Uterus (tissue), 4 donors: ENCODE data around the gene SOCS2. TPM values are rescaled to one million over a fixed set of nuclear protein-coding genes. Genes with fewer than 3 reads are reported as not detected.

ENCODE experiments used
- DNase-seq, 2 donors: peaks; one replicate each; pipeline ENCODE4 v3.0.0-alpha.2; 2019 to 2020
- H3K27ac ChIP-seq, 2 donors: fragments of 200-600 bp; sonication (generic); 1 replicate in 1 of 2; 2 replicates in 1 of 2; pipeline ENCODE4 v1.5.1; 2016 to 2018
- H3K27me3 ChIP-seq, 2 donors: fragments of 200-600 bp; sonication (generic); one replicate each; pipeline ENCODE4 v1.5.1; 2018 to 2019; ENCODE audit warnings: control low read depth in 1 of 2
- H3K36me3 ChIP-seq, 2 donors: fragments of 200-600 bp; sonication (generic); one replicate each; pipeline ENCODE4 v1.5.1; 2019; ENCODE audit warnings: control low read depth in 1 of 2
- H3K4me1 ChIP-seq, 2 donors: fragments of 200-600 bp; sonication (generic); one replicate each; pipeline ENCODE4 v1.5.1; 2018 to 2019; ENCODE audit warnings: control low read depth in 1 of 2
- H3K4me3 ChIP-seq, 2 donors: fragments of 200-600 bp; sonication (generic); 1 replicate in 1 of 2; 2 replicates in 1 of 2; pipeline ENCODE4 v1.5.1; 2018 to 2019; ENCODE audit warnings: mild to moderate bottlenecking in 1 of 2
- H3K9me3 ChIP-seq, 2 donors: fragments of 200-600 bp; sonication (generic); one replicate each; pipeline ENCODE4 v1.5.1; 2019; ENCODE audit warnings: control low read depth in 1 of 2
- CTCF ChIP-seq, 4 experiments: fragments of 200-600 bp in 2 of 4; fragments of 450-650 bp in 2 of 4; sonication (generic) in 2 of 4; IDR thresholded peaks; one replicate each; pipeline ENCODE4 v1.5.1; 2016 to 2019; ENCODE audit warnings: antibody characterized with exemption in 4 of 4, mild to moderate bottlenecking in 2 of 4, moderate library complexity in 1 of 4
- POLR2A ChIP-seq, 2 donors: fragments of 450-650 bp; IDR thresholded peaks; one replicate each; pipeline ENCODE4 v1.6.1; 2016; ENCODE audit warnings: antibody characterized with exemption in 2 of 2, mild to moderate bottlenecking in 1 of 2, moderate library complexity in 1 of 2
- intact Hi-C: fragments of 100-400 bp; cut with DNase I; formaldehyde crosslinking; loops from one replicate; pipeline ENCODE4 v1.15.1; 2023; ENCODE audit warnings: low total_unique reads
- total RNA-seq, 4 donors: library from RNA; depleted of rRNA in 3 of 4; stranded (reverse); fragments of >200 nt in 3 of 4; gene quantifications; one replicate each; pipeline versions ENCODE4 v1.1.0 to v1.2.4, GENCODE V29; 2014 to 2023
- donor health status: DM: yes; HTN: yes; CAD: no.

Gene SOCS2
- total RNA-seq, 4 donors from 2014 or later = 55.0 to 345 (median 112) TPM

DNA sequence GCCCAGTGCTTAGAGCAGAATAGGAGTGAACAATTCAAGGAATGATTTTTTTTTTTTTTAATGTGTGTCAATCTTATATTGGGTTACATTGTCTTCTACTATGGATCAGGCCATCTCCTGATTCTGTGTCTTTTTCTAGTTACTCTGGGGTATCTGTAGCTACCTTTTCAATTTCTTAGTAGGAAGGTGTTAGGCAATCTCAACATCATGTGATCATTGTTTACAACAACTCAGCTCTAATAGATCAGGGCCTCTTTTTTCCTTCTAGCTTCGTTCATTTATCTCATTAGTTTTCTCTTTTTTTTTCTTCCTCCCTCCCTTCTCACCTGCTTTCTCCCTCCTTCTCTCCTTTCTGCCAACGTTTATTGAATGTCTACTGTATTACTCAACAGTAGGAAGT is 8.9 kb downstream of the SOCS2 start:
- no peak for TF ChIP-seq CTCF (IDR thresholded peaks at IDR 0.05)
- no peak for TF ChIP-seq POLR2A (IDR thresholded peaks at IDR 0.05)
- intact Hi-C loops = no loop called here
- no peaks in the 10 kb centered on the region for H3K9me3 ChIP-seq
- no peak for DNase-seq
- no peaks in the 10 kb centered on the region for H3K36me3 ChIP-seq
- peaks cover 0 to 7% of the 10 kb centered on the region in 2 donors for H3K4me1 ChIP-seq
- H3K4me3 ChIP-seq = no peak overlapping the region
- no peaks in the 10 kb centered on the region for H3K27me3 ChIP-seq
- H3K27ac ChIP-seq = peak overlapping the region; percentile 98 to 100

GRCh38 chr12:93582351-93582750 is 9.9 kb downstream of the SOCS2 start:
- Histone ChIP-seq H3K9me3 (no peaks in the 10 kb centered on the region), H3K4me3 (no peak overlapping the region), H3K36me3 (no peaks in the 10 kb centered on the region), H3K4me1 (peaks cover 0 to 7% of the 10 kb centered on the region in 2 donors), H3K27me3 (no peaks in the 10 kb centered on the region), H3K27ac (peak overlapping the region; percentile 98 to 100)
- no peak for DNase-seq
- intact Hi-C loops = no loop called here
- TF ChIP-seq CTCF (IDR thresholded peaks at IDR 0.05) (no peak), POLR2A (IDR thresholded peaks at IDR 0.05) (no peak)

GRCh38 chr12:93583627-93584392 is 11.3 kb downstream of the SOCS2 start:
- H3K4me3 ChIP-seq = no peak overlapping the region
- H3K9me3 ChIP-seq = no peaks in the 10 kb centered on the region
- no peaks in the 10 kb centered on the region for H3K36me3 ChIP-seq
- TF ChIP-seq POLR2A (IDR thresholded peaks at IDR 0.05) = no peak
- no peak for TF ChIP-seq CTCF (IDR thresholded peaks at IDR 0.05)
- intact Hi-C loops = no loop called here
- H3K27ac ChIP-seq = peak overlapping the region; percentile 25 to 42
- no peaks in the 10 kb centered on the region for H3K27me3 ChIP-seq
- no peak for DNase-seq
- peaks cover 0 to 5% of the 10 kb centered on the region in 2 donors for H3K4me1 ChIP-seq

- H3K36me3 ChIP-seq = no peaks in the 10 kb centered on the region
Measured at GRCh38 chr12:93585247-93585646, 12.8 kb downstream of the SOCS2 start.

More at GRCh38 chr12:93585247-93585646, 12.8 kb downstream of the SOCS2 start:
- TF ChIP-seq CTCF (IDR thresholded peaks at IDR 0.05) = no peak
- Histone ChIP-seq H3K9me3 (no peaks in the 10 kb centered on the region), H3K27ac (peak overlapping the region; percentile 15 to 29), H3K4me3 (no peak overlapping the region), H3K4me1 (no peaks in the 10 kb centered on the region), H3K27me3 (no peaks in the 10 kb centered on the region)
- no peak for DNase-seq
- intact Hi-C loops = no loop called here
